ENCODE results near the gene ZFTA. TPM values are rescaled to one million over a fixed set of nuclear protein-coding genes. Genes with fewer than 3 reads are reported as not detected.

The ZFTA gene
- total and polyA plus RNA-seq, 11 donors = 4.6 to 17.9 (median 10.0) TPM

DNA sequence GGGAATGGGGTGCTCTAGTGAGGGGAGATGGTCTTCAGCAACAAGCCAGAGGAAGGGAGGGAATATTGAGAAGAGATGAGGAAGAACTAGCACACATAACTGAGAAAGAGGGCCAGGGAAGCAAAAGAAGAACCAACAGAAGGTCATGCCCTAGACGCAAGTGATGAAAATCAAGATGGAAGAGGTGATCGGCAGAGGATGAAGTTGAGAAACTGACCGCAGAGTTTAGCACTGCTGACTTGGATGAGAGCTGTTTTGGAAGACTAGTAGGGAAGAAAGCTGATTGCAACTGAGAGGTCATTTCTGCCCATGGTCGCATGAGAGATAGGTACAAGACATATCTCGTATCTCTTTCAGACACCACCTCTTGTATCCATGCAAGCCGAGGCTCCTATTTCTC, 47.6 kb upstream of the ZFTA start:
- DNase-seq (no peak), ATAC-seq (no peak)
- intact Hi-C loops (cut with DNase I) = no loop called here
- peaks cover 6 to 28% (median 21%) of the 10 kb centered on the region in 12 donors for H3K4me1 ChIP-seq
- TF ChIP-seq, protein P1, sequence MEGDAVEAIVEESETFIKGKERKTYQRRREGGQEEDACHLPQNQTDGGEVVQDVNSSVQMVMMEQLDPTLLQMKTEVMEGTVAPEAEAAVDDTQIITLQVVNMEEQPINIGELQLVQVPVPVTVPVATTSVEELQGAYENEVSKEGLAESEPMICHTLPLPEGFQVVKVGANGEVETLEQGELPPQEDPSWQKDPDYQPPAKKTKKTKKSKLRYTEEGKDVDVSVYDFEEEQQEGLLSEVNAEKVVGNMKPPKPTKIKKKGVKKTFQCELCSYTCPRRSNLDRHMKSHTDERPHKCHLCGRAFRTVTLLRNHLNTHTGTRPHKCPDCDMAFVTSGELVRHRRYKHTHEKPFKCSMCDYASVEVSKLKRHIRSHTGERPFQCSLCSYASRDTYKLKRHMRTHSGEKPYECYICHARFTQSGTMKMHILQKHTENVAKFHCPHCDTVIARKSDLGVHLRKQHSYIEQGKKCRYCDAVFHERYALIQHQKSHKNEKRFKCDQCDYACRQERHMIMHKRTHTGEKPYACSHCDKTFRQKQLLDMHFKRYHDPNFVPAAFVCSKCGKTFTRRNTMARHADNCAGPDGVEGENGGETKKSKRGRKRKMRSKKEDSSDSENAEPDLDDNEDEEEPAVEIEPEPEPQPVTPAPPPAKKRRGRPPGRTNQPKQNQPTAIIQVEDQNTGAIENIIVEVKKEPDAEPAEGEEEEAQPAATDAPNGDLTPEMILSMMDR (IDR thresholded peaks at IDR 0.05) = no peak
- TF ChIP-seq POLR2A (IDR thresholded peaks at IDR 0.05) = no peak
- WGBS, 4 donors = 91 to 96% (median 95%) methylated on average over 6 of the region's 6 CpGs
- H3K27me3 ChIP-seq = no peaks in the 10 kb centered on the region
- H3K9me3 ChIP-seq = no peaks in the 10 kb centered on the region
- H3K27ac ChIP-seq = no peak overlapping the region
- H3K36me3 ChIP-seq = peaks cover 0 to 45% (median 39%) of the 10 kb centered on the region in 9 donors
- no peak overlapping the region for H3K4me3 ChIP-seq

DNA sequence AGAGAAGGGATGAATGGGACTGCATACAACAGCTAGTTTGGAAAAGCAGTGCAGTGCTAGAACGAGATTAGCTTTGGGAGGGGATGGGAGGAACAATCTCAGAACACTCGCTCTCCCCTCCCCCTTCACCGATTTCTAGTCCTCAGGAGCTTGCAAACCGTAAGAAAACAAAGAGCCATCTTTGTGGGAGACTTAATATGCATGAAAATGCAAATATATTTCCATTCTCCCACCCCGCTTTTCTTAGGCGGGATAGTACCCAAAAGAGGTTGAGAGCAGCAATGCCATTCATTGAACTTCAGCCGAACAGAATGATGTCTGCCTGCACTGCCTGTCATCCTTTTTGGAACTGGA, 45.8 kb upstream of the ZFTA start:
- 16 to 29% (median 25%) methylated on average over 7 of the region's 7 CpGs for WGBS, 4 donors
- Histone ChIP-seq H3K9me3 (no peaks in the 10 kb centered on the region), H3K4me3 (peak overlapping the region; percentile 72 to 100 (median 90)), H3K27ac (peak overlapping the region in 8 of 12 donors; percentile 73 to 89 (median 84)), H3K4me1 (peaks cover 6 to 28% (median 21%) of the 10 kb centered on the region in 12 donors), H3K27me3 (no peaks in the 10 kb centered on the region), H3K36me3 (peaks cover 0 to 29% (median 24%) of the 10 kb centered on the region in 9 donors)
- no peak for ATAC-seq
- TF ChIP-seq POLR2A (IDR thresholded peaks at IDR 0.05) = no peak
- TF ChIP-seq, protein P1 (IDR thresholded peaks at IDR 0.05) = no peak
- no peak for DNase-seq
- intact Hi-C loops (cut with DNase I) = loop anchor here in 8 of 10 donors (5.0 kb wide), 2 partner anchors 42 to 47 kb away; partner anchors contain the start of gene ZFTA (in 7 of the 8)

DNA sequence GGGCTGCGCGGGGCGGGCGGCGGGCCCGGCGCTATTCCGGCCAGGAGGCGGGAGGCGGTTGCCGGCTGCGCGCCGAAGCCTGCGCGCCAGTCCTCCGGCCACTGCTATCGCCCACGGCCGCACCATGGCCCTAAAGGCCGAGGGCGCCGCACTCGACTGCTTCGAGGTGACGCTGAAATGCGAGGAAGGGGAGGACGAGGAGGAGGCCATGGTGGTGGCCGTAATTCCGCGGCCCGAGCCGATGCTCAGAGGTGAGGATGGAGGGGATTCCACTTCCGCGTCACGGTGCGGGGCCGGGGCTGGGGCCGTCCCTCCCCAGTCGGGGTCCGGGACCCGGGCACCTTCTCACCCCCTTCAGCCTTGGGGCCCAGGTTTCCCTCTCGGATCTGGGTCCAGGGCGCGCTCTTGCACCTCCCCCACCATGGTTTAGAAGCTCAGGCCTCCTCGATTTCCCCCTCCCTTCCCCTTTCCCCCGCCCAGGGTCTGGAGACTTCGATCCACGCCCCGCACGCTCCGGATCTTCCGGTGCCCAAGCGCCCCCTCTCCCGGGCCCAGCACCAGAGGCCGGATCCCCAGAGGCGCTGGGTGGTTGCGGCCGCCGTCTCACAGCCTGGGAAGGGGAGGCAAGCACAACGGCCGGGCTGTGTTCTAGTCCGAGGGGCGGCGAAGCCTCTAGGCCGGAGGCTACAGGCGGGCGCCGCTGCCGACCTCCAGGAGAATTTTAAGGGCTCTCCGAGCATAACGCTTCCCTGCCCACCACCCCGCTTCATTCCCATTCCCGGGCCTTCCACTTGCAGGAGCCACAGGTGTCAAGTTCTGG, 45.2 kb upstream of the ZFTA start:
- DNase-seq = peak; percentile 47 to 78 (median 61)
- H3K4me3 ChIP-seq = peak overlapping the region; percentile 72 to 100 (median 90)
- peak; percentile 35 to 64 (median 50) for ATAC-seq

More for the DNA sequence above, 45.2 kb upstream of the ZFTA start:
- WGBS, 4 donors = 0 to 1% (median 1%) methylated on average over 53 to 74 of the region's 74 CpGs
- Histone ChIP-seq H3K4me1 (peaks cover 6 to 28% (median 21%) of the 10 kb centered on the region in 12 donors), H3K9me3 (no peaks in the 10 kb centered on the region), H3K36me3 (peaks cover 0 to 24% (median 18%) of the 10 kb centered on the region in 9 donors), H3K27ac (peak overlapping the region in 11 of 12 donors; percentile 63 to 89 (median 80)), H3K27me3 (no peaks in the 10 kb centered on the region)
- intact Hi-C loops (cut with DNase I) = loop anchor here (1.0 to 5.0 kb wide), 4 partner anchors 41 to 46 kb away; partner anchors contain the start of gene ZFTA (in 8 of the 10)
- TF ChIP-seq, protein P1 (IDR thresholded peaks at IDR 0.05) = peak in 1 of 12 donors; percentile 3
- no peak for TF ChIP-seq POLR2A (IDR thresholded peaks at IDR 0.05)
